IgD-negative memory B cell (primary cell): Measurements from ENCODE around the gene ACTN1. TPM values are rescaled to one million over a fixed set of nuclear protein-coding genes. Genes with fewer than 3 reads are reported as not detected.
A peak's percentile ranks its signal among the peaks of the same experiment; 100 is the strongest.

ENCODE experiments used
- H3K27ac Mint-ChIP-seq, 3 donors: one replicate each; pipeline ENCODE4 v1.8.0; 2020 to 2022; ENCODE audit warnings: mild to moderate bottlenecking in 3 of 3, mixed read lengths in 3 of 3, moderate library complexity in 1 of 3
- H3K27me3 Mint-ChIP-seq: one replicate; pipeline ENCODE4 v1.8.0; 2021; ENCODE audit warnings: mixed read lengths
- H3K36me3 Mint-ChIP-seq: one replicate; pipeline ENCODE4 v1.8.0; 2020; ENCODE audit warnings: mild to moderate bottlenecking, mixed read lengths
- H3K4me1 Mint-ChIP-seq, 3 donors: one replicate each; pipeline ENCODE4 v1.8.0; 2020 to 2022; ENCODE audit warnings: mixed read lengths in 3 of 3, mild to moderate bottlenecking in 1 of 3
- H3K4me3 Mint-ChIP-seq, 4 donors: one replicate each; pipeline ENCODE4 v1.8.0; 2020 to 2022; ENCODE audit warnings: mild to moderate bottlenecking in 4 of 4, mixed read lengths in 4 of 4, moderate library complexity in 3 of 4
- H3K9me3 Mint-ChIP-seq, 3 donors: one replicate each; pipeline ENCODE4 v1.8.0; 2020 to 2021; ENCODE audit warnings: mixed read lengths in 3 of 3, mild to moderate bottlenecking in 1 of 3
- polyA plus RNA-seq: library from polyadenylated mRNA; unstranded; fragments of 300-500 nt; fragmentation: Illumina TruSeq; gene quantifications from one replicate; pipeline ENCODE4 v1.2.3, GENCODE V29; 2021

Gene ACTN1
- polyA plus RNA-seq, 1 donor from 2014 or later, result 4.2 TPM

DNA sequence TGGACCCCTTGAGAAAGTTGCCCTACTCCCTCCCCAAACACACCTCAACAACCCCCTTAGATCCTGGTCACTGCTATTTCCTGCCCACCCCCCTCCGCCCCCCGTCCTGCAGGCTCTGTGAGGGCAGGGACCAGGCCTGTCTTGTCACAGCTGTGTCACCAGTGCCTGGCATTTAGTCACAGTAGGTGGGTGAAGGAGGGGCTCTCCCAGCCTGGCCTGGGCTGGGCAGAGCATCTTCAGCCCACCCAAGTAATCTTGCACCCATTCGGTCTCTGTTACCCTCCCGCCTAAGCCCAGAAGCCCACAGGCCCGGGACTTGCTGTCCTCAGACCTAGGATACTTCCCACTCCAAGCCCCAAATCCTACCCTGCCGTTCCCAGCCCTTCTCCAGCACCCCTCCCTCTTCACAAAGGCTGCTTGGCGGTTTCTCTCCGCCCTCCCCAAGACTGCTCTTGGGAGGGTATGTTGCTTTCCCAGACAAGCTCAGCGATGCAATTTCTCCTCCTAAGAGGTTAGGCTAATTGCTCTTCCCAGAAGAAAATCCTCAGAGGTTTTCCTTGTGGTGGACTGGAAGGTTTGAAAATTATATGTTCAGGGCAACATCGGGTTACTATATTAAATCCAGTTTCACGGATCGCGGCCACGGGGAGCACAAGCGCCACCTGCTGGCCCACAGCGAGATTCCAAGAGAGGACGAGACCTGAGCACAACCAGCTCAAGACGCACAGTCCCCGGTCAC is 135.5 kb downstream of the ACTN1 start:
- Mint-ChIP-seq H3K36me3 (no peaks in the 10 kb centered on the region), H3K9me3 (no peaks in the 10 kb centered on the region), H3K4me3 (peak overlapping the region in 2 of 4 donors; percentile 71 to 90), H3K27ac (peak overlapping the region in 1 of 3 donors; percentile 41), H3K4me1 (peaks cover 1 to 18% (median 6%) of the 10 kb centered on the region in 3 donors), H3K27me3 (peaks cover 1% of the 10 kb centered on the region)

DNA sequence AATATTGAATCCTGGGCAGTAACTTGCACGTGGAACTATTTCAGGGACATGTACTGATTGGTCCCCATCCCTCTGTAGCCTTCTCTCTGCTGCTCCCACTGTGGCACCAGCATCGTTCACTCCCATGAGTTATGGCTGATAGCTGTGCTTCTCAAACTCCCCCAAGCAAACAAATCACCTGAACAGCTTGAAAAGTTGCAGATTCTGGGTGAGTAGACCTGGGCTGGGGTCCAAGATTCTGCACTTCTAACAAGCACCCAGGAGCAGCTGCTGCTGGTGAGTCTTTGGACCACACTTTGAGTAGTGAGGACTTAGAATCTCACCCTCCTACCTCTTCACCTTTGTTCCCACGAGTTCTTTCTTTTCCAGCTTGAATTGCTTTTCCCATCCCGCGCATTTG is 136.8 kb downstream of the ACTN1 start:
- Mint-ChIP-seq H3K9me3 (peaks cover 0 to 1% (median 0%) of the 10 kb centered on the region in 3 donors), H3K36me3 (no peaks in the 10 kb centered on the region), H3K4me3 (no peak overlapping the region), H3K27ac (no peak overlapping the region), H3K27me3 (peaks cover 1% of the 10 kb centered on the region), H3K4me1 (peaks cover 1 to 18% (median 6%) of the 10 kb centered on the region in 3 donors)

DNA sequence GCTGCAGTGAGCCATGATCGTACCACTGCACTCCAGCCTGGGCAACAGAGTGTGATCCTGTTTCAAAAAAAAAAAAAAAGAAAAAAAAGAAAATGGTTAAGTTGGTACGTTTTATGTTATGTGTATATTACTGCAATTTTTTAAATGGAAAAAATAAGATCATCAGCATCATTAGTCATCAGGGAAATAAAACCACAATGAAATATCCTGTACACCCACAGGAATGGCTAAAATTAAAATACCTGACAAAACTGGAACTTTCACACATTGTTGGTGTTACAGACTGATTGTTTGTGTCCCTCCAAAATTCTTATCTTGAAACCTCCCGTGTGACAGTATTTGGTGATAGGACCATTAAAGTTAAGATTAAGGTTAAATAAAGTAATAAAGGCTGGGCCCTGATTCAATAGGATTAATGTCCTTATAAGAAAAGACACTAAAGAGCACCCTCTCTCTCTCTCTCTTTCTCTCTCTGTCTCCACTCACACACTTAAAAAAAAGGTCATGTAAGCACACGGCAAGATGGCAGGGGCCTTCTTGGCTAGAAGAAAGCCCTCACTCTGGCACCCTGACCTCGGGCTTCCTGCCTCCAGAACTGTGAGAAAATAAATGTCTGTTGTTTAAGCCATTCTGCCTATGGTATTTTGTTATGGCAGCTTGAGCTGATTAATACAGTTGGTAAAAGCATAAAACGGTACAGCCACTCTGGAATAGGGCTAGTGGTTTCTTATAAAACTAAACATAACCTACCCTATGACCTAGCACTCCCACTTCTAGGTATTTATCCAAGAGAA is 137.9 kb downstream of the ACTN1 start:
- H3K4me3 Mint-ChIP-seq, result no peak overlapping the region
- peaks cover 2 to 8% (median 7%) of the 10 kb centered on the region in 3 donors for H3K9me3 Mint-ChIP-seq

DNA sequence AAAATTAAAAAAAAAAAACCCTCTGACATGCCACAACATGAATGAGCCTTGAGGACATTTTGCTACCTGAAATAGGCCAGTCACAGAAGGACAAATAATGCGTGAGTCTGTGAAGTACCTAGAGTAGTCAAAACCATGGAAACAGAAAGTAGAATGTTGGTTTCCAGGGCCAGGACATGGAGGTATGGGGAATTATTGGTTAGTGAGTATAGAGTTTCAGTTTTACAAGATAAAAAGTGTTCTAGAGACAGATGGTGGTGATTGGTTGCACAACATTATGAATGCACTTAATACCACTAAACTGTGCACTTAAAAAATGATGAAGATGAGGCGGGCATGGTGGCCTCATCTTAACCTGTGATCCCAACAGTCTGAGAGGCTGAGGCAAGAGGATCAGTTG is 138.6 kb downstream of the ACTN1 start:
- no peak overlapping the region for H3K27ac Mint-ChIP-seq

More for the DNA sequence above, 137.9 kb downstream of the ACTN1 start:
- no peaks in the 10 kb centered on the region for H3K36me3 Mint-ChIP-seq
- peaks cover 1 to 18% (median 6%) of the 10 kb centered on the region in 3 donors for H3K4me1 Mint-ChIP-seq
- peaks cover 1% of the 10 kb centered on the region for H3K27me3 Mint-ChIP-seq
- H3K27ac Mint-ChIP-seq, result peak overlapping the region in 1 of 3 donors; percentile 64

DNA sequence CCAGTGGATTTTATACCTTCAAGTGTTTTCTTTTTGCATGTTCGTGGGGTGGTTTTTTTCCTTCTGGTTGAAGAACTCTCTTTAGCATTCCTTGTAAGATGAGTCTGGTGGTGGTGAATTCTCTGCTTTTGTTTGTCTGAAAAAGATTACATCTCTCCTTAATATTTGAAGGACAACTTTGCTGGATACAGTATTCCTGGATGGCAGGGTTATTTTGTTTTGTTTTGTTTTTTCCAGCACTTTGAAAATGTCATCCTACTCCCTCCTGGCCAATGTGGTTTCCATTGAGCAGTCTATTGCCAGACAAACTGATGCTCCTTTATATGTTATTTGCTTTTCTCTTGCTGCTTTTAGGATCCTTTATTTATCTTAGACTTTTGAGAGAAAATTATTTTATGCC is 143.0 kb downstream of the ACTN1 start:
- H3K4me1 Mint-ChIP-seq, result peaks cover 0 to 18% (median 9%) of the 10 kb centered on the region in 3 donors
- no peak overlapping the region for H3K4me3 Mint-ChIP-seq
- H3K9me3 Mint-ChIP-seq, result peaks cover 6 to 22% (median 16%) of the 10 kb centered on the region in 3 donors
- no peaks in the 10 kb centered on the region for H3K27me3 Mint-ChIP-seq
- H3K27ac Mint-ChIP-seq, result peak overlapping the region in 2 of 3 donors; percentile 14 to 32
- H3K36me3 Mint-ChIP-seq, result no peaks in the 10 kb centered on the region

More for the DNA sequence above, 138.6 kb downstream of the ACTN1 start:
- no peak overlapping the region for H3K4me3 Mint-ChIP-seq
- H3K27me3 Mint-ChIP-seq, result peaks cover 1% of the 10 kb centered on the region
- peaks cover 6 to 16% (median 11%) of the 10 kb centered on the region in 3 donors for H3K9me3 Mint-ChIP-seq
- H3K36me3 Mint-ChIP-seq, result no peaks in the 10 kb centered on the region
- H3K4me1 Mint-ChIP-seq, result peaks cover 2 to 24% (median 6%) of the 10 kb centered on the region in 3 donors

DNA sequence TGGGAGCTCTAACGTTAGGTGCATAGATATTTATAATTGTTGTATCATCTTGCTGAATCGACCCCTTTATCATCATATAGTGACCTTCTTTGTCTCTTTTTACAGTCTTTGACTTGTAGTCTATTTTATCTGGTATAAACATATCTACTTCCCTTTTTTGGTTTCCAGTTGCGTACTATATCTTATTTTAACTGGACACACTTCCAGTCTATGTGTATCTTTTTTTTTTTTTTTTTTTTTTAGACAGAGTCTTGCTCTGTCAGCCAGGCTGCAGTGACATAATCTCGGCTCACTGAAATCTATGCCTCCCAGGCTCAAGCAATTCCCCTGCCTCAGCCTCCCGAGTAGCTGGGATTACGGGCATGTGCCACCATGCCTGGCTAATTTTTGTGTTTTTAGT is 144.3 kb downstream of the ACTN1 start:
- Mint-ChIP-seq H3K9me3 (peaks cover 6 to 22% (median 16%) of the 10 kb centered on the region in 3 donors), H3K27me3 (no peaks in the 10 kb centered on the region), H3K27ac (peak overlapping the region in 1 of 3 donors; percentile 1), H3K4me3 (peak overlapping the region in 3 of 4 donors; percentile 4 to 81 (median 38)), H3K36me3 (no peaks in the 10 kb centered on the region), H3K4me1 (peaks cover 0 to 18% (median 9%) of the 10 kb centered on the region in 3 donors)

DNA sequence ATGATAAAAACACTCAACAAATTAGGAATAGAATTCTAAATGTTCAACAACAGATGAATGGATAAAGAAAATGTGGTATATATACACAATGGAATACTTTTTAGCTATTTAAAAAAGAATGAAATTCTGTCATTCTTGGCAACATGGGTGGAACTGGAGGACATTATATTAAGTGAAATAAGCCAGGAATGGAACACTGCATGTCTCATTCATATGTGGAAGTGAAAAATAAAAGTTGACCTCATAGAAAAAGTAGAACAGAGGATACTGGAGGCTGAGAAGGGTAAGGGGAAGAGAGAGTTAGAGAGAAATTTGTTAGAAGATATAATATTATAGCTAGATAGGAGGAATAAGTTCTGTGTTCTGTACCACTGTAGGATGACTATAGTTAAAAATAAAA is 150.4 kb downstream of the ACTN1 start:
- Mint-ChIP-seq H3K4me1 (peaks cover 4 to 11% (median 6%) of the 10 kb centered on the region in 3 donors), H3K27me3 (no peaks in the 10 kb centered on the region)

DNA sequence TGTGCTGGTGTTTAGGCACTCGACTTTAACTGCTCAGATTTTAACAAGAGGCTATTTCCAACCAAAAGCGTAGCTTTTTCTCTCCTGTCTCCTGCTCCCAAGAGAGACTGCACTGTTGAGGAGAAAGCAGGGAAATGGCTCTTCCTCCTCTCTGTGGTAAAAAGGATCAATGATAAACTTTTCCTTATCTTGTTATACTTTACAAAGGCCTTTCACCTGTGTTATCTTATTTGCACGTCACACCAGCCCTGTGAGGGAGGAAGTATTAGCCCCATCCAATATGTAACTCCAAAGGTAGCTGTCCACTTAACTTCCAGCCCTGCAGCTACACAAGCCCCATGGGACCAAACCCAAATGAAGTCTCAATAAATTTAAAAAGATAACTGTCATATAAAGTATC is 153.4 kb downstream of the ACTN1 start:
- no peak overlapping the region for H3K27ac Mint-ChIP-seq
- peaks cover 15 to 30% (median 25%) of the 10 kb centered on the region in 3 donors for H3K4me1 Mint-ChIP-seq
- H3K27me3 Mint-ChIP-seq, result no peaks in the 10 kb centered on the region
- no peak overlapping the region for H3K4me3 Mint-ChIP-seq
- no peaks in the 10 kb centered on the region for H3K36me3 Mint-ChIP-seq
- no peaks in the 10 kb centered on the region for H3K9me3 Mint-ChIP-seq

More for the DNA sequence above, 150.4 kb downstream of the ACTN1 start:
- H3K4me3 Mint-ChIP-seq, result no peak overlapping the region
- H3K27ac Mint-ChIP-seq, result no peak overlapping the region
- H3K36me3 Mint-ChIP-seq, result no peaks in the 10 kb centered on the region
- peaks cover 0 to 5% (median 4%) of the 10 kb centered on the region in 3 donors for H3K9me3 Mint-ChIP-seq

DNA sequence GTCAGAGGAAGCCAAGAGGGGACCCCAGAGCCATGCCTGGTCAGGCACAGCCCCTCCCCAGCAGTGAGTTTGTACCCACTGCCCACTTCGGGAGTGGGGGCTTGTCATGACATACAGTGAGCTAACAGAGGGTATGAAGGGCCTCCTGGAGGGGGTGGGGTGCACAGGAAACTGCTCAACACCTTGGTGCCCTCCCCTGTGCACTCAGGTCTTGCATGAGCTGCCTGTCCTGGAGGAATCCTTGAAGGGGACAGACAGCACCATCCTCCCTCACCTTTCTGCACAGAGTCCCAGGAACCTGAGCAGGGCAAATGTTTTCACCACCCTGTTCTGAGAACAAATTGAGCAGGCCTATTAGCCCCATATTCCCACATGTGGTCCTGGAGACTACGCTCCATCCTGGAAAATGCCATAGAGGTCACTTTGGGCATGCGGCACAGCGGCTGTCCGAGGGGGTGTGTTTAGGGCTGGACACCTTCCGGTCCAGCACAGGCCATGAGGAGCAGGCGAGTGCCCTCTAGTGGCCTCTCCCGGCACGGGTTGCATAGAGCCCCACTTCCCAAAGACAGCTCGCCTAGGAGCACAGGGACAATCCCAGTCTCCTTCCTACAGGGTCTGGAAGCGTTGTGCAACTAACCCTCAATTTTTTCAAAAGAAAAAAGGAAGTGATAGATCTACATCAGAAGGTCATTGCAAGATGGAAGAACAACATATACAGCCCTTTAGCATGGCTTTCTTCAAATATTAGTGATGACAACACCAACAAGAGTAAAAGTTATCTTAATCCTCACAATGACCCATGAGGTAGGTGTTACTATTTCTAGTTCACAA is 154.4 kb downstream of the ACTN1 start:
- Mint-ChIP-seq H3K4me3 (peak overlapping the region in 1 of 4 donors; percentile 43), H3K9me3 (no peaks in the 10 kb centered on the region), H3K27ac (no peak overlapping the region), H3K36me3 (no peaks in the 10 kb centered on the region), H3K27me3 (no peaks in the 10 kb centered on the region), H3K4me1 (peaks cover 20 to 38% (median 34%) of the 10 kb centered on the region in 3 donors)

DNA sequence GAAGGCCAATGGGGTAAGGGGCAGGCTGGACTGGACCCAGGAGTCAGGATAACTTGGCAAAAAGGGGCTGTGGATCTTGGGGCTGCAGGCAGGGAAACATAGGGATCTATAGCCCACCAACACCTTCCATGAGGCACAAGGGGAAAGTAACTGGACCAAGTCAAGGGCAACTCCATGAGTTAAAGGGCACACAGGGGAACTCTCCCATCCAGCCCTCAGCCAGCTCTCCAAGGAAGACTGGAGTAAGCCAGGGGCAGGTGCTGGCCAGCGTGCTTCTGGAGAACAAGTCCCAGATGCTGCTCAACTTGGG is 154.9 kb downstream of the ACTN1 start:
- H3K4me3 Mint-ChIP-seq, result peak overlapping the region in 1 of 4 donors; percentile 43
- no peaks in the 10 kb centered on the region for H3K27me3 Mint-ChIP-seq
- H3K27ac Mint-ChIP-seq, result no peak overlapping the region
- H3K4me1 Mint-ChIP-seq, result peaks cover 20 to 40% (median 39%) of the 10 kb centered on the region in 3 donors
- H3K36me3 Mint-ChIP-seq, result no peaks in the 10 kb centered on the region
- H3K9me3 Mint-ChIP-seq, result no peaks in the 10 kb centered on the region

Other genes starting within 250 kb of the ACTN1 start
- gene ZFP36L1, start 186.2 kb downstream of the ACTN1 start, polyA plus RNA-seq, result 275 TPM
- 57.9 TPM for gene DCAF5, start 173.8 kb upstream of the ACTN1 start, polyA plus RNA-seq
- gene EXD2, start 212.2 kb upstream of the ACTN1 start, polyA plus RNA-seq, result 7.5 TPM